Activated CD8-positive, alpha-beta memory T cell treated with anti-CD3 and anti-CD28 coated beads for 4 hours (primary cell): ENCODE measurements around the gene AGFG2.
"Not testable (repeated sequence)": the region's sequence is repeated elsewhere in the genome, so short reads cannot be mapped to it uniquely, and the experiment has no call there.

Experiments
- DNase-seq, 2 donors: peaks; one replicate each; pipeline ENCODE4 v3.0.0-alpha.2; 2020; ENCODE audit warnings: low read depth in 2 of 2

Gene AGFG2

GRCh38 chr7:100520138-100520537, 18.9 kb upstream of the AGFG2 start:
- no peak for DNase-seq

GRCh38 chr7:100521076-100521475, 17.9 kb upstream of the AGFG2 start:
- DNase-seq, result no peak

GRCh38 chr7:100521909-100522593, 17.0 kb upstream of the AGFG2 start:
- DNase-seq, result not testable (repeated sequence)

- DNase-seq, result not testable (repeated sequence)
Observed at GRCh38 chr7:100523192-100523591, 15.8 kb upstream of the AGFG2 start.

- DNase-seq, result not testable (repeated sequence)
Observed at GRCh38 chr7:100528108-100528866, 10.7 kb upstream of the AGFG2 start.

GRCh38 chr7:100532165-100533022, 6.6 kb upstream of the AGFG2 start:
- DNase-seq, result no peak

GRCh38 chr7:100535982-100536381, 3.0 kb upstream of the AGFG2 start:
- DNase-seq, result not testable (repeated sequence)

- DNase-seq, result not testable (repeated sequence)
Observed at GRCh38 chr7:100536695-100537094, 2.3 kb upstream of the AGFG2 start.

GRCh38 chr7:100538348-100538653, 702 bp upstream of the AGFG2 start:
- DNase-seq, result no peak

GRCh38 chr7:100539436-100540006, 518 bp downstream of the AGFG2 start:
- no peak for DNase-seq

- no peak for DNase-seq
Observed at GRCh38 chr7:100540073-100540723, 1.2 kb downstream of the AGFG2 start.

GRCh38 chr7:100541309-100541708, 2.3 kb downstream of the AGFG2 start:
- DNase-seq, result not testable (repeated sequence)

GRCh38 chr7:100543586-100543985, 4.6 kb downstream of the AGFG2 start:
- DNase-seq, result no peak

GRCh38 chr7:100544386-100544785, 5.4 kb downstream of the AGFG2 start:
- DNase-seq, result no peak

GRCh38 chr7:100544967-100545359, 6.0 kb downstream of the AGFG2 start:
- DNase-seq, result no peak

GRCh38 chr7:100545360-100546128, 6.5 kb downstream of the AGFG2 start:
- peak in 1 of 2 donors; percentile 20 for DNase-seq

- no peak for DNase-seq
Observed at GRCh38 chr7:100546129-100546925, 7.3 kb downstream of the AGFG2 start.

GRCh38 chr7:100546926-100547800, 8.2 kb downstream of the AGFG2 start:
- DNase-seq, result no peak

GRCh38 chr7:100547872-100548271, 8.9 kb downstream of the AGFG2 start:
- no peak for DNase-seq
